Stimulated activated CD4-positive, alpha-beta T cell treated with anti-CD3 and anti-CD28 coated beads, Interleukin-12 subunit alpha, Interleukin-12 subunit beta, amount 100 ng/mL, for 4 hours (primary cell): Measurements from ENCODE around the gene C5AR1.
A peak's percentile ranks its signal among the peaks of the same experiment; 100 is the strongest.
"Not testable (repeated sequence)": the region's sequence is repeated elsewhere in the genome, so short reads cannot be mapped to it uniquely, and the experiment has no call there.

Experiments
- DNase-seq: peaks from one replicate; pipeline ENCODE4 v3.0.0-alpha.2; 2020

The C5AR1 gene

GRCh38 chr19:47309608-47310007, at the start of gene C5AR1:
C5AR1 (plus strand) TSS chr19:47309861; CDS start chr19:47309896, 35 bp downstream.
- DNase-seq: no peak

- DNase-seq: no peak
Measured at GRCh38 chr19:47260476-47260875, 49.2 kb upstream of the C5AR1 start.

GRCh38 chr19:47261946-47262793, 47.5 kb upstream of the C5AR1 start:
- not testable (repeated sequence) for DNase-seq

DNA sequence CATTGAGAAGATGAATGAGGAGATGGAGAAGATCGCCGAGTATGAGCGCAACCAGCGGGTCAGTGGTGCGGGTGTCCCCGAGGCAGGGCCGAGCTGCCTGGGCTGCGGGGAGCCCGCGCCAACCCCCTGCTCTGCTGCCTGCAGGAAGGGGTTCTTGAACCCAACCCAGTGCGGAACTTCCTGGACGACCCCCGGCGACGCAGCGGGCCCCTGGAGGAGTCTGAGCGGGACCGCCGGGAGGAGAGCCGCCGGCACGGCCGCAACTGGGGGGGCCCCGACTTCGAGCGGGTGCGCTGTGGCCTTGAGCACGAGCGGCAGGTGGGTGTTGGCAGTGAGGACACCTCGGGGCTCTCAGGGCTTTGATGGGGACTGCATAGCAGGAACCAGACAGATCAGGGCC, 45.0 kb upstream of the C5AR1 start:
- no peak for DNase-seq

DNA sequence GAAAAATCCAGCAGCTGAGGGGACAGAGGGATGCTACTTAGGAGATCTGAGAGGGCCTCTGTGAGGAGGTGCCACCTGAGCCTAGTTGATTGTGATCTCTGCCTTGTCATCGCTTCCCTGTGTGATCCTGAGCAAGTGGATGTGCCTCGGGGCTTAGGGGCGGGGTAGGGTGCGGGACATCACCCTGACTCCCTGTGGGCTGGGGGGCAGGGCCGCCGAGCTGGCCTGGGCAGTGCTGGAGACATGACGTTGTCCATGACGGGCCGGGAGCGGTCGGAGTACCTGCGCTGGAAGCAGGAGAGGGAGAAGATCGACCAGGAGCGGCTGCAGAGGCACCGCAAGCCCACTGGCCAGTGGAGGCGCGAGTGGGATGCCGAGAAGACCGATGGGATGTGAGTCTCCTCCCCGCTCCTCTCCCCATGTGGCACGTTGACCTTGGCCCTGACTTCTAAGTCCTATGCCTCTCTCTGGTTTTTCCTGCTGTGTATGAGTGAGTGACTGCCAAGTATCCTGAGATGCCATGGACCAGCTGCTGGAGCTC, 43.2 kb upstream of the C5AR1 start:
- DNase-seq: no peak

DNA sequence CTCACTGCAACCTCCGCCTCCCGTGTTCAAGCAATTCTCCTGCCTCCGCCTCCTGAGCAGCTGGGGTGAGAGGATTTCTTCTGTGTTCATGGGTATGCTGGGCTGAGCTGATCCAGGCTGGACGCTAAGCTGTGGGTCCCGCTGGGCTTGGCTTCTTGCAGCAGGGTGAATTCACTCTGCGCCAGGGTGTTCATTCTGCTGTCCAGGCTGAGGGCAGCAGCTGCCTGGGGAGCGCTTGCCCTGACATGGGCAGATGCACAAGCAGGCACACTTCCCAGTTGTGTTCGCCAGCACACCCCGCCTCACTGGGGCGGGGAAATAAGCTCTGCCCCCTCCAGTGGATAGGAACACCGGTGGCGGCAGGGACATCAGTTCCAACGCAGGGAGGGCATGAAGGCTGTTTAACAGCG, 42.3 kb upstream of the C5AR1 start:
- no peak for DNase-seq

- no peak for DNase-seq
Measured at GRCh38 chr19:47268028-47268427, 41.6 kb upstream of the C5AR1 start.

DNA sequence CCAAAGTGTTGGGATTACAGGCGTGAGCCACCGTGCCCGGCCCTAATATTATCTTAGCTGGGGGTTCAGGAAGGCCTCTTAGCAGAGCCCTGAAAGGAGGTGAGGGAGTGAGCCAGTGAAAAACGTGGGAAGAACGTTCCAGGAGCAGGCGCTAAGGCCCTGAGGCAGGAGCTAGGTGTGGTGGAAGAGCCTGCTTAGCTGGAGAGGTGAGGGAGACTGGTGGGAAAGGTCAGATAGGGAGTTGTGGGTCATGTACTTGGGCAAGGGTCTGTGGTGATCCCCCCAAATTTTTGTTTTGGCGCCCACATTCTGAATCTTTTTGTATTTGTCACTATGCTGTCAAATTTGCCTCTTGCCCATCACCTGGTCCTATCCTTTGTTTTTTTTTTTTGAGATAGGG, 40.1 kb upstream of the C5AR1 start:
- no peak for DNase-seq

GRCh38 chr19:47270408-47270807, 39.3 kb upstream of the C5AR1 start:
- DNase-seq: no peak

- DNase-seq: no peak
Measured at GRCh38 chr19:47271949-47272348, 37.7 kb upstream of the C5AR1 start.

DNA sequence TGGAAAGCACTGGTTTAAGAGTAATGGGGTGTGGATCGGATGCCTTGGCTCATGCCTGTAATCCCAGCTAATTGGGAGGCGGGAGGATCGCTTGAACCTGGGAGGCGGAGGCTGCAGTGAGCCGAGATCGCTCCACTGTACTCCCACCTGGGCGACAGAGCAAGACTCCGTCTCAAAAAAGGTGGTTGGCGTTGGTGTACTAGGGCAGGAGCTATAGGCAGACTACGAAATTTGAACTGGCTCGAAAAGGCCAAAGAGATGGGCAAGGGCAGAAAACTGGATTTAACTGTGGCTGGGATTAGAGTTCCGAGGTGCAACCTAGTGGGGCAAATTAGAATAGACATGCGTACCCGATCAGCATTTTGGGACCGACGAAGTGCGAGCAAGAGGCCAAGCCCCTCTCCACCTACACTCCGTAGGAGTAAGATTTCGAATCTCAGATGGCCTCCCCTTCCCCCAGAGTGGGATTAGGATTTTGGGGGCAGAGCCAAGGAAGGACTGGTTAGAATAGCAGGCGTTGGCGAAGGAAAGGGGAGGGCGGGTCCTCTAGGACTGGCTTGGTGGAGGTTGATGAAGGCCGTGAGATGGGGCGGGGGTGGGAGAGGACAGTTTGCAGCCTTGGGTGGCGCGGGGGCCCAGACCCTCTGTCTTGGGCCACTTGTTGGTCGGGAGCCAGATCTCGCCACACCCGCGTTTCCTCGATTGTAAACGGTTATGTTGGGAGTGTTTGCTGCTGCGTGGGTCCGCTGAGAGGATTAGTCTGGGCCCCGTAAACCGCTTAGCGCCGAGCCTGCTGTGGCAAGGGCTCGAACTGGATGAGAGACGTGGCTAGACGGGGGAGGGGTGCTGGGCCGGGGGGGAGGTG, 37.0 kb upstream of the C5AR1 start:
- peak; percentile 56 for DNase-seq

- DNase-seq: peak; percentile 82
Measured at GRCh38 chr19:47273313-47274070, 36.2 kb upstream of the C5AR1 start.

DNA sequence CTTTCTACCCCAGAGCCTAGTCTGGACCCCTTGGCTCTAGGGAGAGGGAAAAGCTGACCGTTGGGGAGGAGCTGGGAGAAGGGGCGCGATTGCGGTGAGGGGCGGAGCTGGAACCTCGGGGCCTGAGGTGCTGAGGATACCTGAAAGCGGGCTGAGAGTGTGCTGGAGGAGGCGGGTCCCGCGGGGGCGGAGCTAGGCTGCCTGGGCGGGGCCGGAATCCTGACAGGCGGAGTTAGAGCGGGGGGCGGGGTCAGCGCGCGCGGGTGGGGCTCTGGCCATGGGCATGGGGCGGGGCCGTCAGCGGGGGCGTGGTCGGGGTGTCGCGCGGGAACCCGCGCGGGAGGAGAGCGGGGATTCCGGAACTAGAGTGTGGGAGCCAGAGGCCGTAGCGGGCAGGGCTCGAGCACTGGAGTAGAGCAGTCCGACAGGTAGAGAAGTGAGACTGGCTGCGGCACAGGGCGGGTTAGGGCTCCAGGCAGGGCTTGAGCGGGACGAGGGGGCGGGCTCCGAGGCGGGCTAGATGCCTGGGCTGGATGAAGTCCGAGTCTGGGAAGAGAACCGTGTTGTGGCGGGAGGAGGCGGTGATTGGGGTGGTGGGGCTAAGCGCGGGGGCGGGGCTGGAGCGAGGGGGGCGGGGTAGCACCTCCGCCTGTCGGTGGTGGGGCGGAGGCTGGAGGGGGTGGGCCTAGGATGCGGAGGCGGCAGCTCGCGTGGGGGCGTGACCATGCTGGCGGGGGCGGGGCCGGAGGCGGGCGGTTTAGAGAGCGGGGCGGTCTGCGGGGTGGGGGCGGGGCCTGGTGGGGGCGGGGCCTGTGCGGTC, 35.4 kb upstream of the C5AR1 start, which contains the start of gene INAFM1:
Gene INAFM1 (plus strand): TSS at position 815 of the 820 bp plus-strand sequence. CDS start 35 bp downstream, outside the sequence.
- peak; percentile 100 for DNase-seq

DNA sequence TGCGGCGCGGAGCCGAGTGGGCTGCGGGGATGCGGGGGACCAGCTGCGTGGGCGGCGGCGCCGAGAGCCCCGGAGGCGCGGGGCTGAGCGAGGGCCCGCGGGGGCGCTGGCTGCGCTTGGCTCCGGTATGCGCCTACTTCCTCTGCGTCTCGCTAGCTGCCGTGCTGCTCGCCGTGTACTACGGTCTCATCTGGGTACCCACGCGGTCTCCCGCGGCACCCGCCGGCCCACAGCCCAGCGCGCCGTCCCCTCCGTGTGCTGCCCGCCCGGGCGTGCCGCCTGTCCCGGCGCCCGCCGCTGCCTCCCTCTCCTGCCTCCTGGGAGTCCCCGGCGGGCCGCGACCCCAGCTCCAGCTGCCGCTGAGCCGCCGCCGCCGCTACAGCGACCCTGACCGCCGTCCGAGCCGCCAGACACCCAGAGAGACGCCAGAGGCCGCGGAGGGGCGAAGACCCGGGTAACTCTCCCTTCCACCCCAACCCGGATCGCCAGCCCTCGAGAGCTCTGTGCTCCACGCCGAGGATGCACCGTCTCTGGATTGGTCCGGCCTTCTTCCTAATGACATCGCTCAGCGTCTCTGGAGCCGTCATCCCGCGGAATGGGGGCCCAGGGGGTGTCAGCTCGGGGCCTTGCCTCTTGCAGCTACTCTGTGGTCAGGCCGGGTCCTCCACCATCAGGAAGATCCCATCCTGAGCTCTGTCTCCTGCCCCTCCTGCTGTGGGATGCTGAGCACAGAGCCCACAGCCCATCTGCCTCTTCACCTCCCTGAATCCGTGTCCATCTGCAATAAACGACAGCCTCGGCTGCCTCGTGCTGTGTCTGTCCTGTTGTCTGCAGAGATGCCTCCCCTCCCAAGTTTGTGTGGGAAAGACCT, 34.5 kb upstream of the C5AR1 start:
- DNase-seq: peak; percentile 30

DNA sequence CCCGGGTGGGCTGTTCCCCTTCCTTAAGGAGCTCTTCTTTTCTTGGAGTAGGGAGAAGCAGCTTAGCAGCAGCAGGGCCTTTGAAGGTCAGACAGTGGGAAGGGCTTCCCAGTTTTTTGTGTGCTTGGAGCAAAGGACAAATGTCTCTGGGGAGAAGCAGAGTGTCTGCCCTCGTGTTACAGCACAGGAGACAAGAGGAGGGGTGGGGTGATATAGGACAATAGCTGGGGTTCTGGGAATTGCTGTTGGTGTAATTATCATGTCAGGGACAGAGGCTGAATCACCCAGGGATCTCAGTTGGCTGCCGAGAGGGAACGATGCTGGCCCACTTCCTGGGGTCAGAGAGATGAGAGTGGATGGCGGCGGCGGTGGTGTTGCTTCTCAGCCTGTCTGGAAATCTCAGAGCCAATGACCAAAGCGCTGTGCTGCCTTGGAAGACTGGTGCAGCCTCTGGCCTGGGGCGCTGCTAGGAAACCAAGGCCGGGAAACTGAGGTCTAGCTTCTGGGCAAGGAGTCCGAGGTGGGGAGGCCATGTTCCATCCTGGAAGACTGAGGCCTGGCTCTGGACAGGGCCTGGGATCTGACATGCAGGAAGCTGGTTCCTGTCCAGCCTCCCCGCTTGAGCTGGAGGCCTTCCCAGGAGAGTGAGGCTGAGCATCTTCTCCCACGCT, 33.7 kb upstream of the C5AR1 start:
- no peak for DNase-seq

DNA sequence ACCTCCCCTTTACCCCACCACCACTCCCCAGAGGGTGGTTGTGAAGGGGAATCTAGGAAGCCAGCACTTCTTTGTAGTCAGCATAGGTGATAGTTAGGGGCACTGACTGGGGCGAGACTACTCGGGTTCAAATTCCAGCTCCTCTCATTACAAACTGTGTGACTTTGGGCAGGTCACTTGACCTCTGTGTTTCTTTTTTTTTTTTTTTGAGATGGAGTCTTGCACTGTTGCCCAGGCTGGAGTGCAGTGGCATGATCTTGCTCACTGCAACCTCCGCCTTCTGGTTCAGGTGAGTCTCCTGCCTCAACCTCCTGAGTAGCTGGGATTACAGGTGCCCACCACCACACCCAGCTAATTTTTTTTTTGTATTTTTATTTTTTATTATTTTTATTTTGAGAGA, 33.1 kb upstream of the C5AR1 start:
- not testable (repeated sequence) for DNase-seq

DNA sequence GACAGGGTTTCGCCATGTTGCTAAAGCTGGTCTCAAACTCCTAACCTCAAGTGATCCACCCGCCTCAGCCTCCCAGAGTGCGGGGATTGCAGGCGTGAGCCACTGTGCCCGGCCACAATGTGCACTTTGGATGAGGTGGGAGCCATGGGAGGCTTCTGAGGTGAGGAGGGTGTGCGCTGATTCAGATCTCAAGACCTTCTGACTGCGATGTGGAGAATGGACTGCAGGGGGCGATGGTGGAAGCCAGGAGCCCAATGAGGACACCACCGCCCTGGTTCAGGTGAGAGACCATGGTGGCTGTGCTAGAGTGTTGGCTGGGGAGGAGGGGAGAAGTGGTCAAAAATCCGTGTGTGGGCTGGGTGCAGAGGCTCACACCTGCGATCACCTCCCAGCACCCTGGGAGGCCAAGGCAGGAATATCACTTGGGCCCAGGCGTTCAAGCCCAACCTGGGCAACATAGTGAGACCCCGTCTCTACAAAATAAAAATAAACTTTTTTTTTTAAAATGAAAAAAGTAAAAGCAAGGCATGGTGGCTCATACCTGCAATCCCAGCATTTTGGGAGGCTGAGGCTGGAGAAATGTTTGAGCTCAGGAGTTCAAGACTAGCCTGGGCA, 29.4 kb upstream of the C5AR1 start:
- peak; percentile 56 for DNase-seq

GRCh38 chr19:47283405-47284059, 26.1 kb upstream of the C5AR1 start:
- DNase-seq: no peak

DNA sequence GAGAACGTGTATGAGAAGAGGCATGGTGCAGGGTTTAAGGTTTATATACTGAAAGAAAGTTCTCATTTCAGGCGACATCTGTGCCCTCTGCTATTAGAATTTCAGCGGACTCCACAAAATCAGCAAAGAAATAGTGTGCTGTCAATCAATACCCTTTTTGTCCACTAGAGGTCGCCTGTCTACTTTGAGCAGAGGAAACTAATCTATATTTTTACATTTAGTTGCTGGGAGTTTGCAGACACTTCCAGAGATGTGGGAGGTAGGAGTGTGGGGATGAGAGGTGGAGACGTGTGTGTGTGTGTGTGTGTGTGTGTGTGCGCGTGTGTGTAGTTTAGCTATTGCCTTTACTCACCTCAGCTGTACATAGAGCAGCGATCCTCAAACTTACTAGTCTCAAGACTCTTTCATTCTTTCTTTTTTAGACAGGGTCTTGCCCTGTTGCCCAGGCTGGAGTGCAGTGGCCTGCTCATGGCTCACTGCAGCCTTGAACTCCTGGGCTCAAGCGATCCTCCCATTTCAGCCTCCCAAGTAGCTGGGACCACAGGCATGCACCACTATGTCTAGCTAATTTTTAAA, 25.2 kb upstream of the C5AR1 start:
- no peak for DNase-seq
